ENCODE results near the gene ETV6.

Gene ETV6

DNA sequence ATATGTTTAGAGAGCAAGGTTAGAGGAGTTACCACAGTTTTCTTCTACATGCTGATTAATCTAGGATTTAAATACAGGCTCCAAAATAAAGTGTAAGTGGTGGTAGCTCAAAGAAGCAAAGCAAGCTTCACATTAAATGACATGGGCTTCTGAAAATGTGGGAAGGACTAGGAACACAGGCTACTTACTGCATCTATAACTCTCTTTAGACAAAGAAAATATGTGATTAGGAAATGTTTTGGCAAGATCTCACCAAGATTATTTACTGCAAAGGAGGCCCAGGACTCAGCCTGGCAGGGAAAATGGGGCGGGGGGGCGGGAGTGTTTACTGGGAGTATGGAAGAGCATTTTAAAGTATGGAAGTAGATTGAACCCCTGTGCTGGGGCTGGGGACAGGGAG, 39.4 kb downstream of the ETV6 start:
- Histone ChIP-seq H3K4me3 (ENCODE audit: low read length, poor library complexity, severe bottlenecking) (no peak overlapping the region), H3K79me2 (ENCODE audit: insufficient read depth, low read length) (peaks cover 98% of the 10 kb centered on the region), H3K9me2 (replicated peaks; ENCODE audit: low read depth, low read length) (no peaks in the 10 kb centered on the region), H2AFZ (ENCODE audit: low read length) (no peak overlapping the region), H3K4me2 (ENCODE audit: low read depth, low read length, poor library complexity, severe bottlenecking) (no peak overlapping the region), H3K27me3 (ENCODE audit: insufficient read depth, low read length, poor library complexity, severe bottlenecking) (no peaks in the 10 kb centered on the region), H3K9me3 (ENCODE audit: insufficient read depth, low read depth, low read length) (no peaks in the 10 kb centered on the region), H3K9ac (ENCODE audit: low read depth, low read length, poor library complexity, severe bottlenecking) (no peak overlapping the region), H3F3A (ENCODE audit: low read depth) (no peaks in the 10 kb centered on the region), H3K36me3 (ENCODE audit: insufficient read depth, low read length) (peaks cover 17% of the 10 kb centered on the region; the same call in 1 of the 2 replicates), H3K4me1 (ENCODE audit: insufficient read depth, low read length, poor library complexity, severe bottlenecking) (no peaks in the 10 kb centered on the region), H4K20me1 (ENCODE audit: insufficient read depth, low read length, poor library complexity, severe bottlenecking) (peaks cover 71% of the 10 kb centered on the region)
- no peak for TF ChIP-seq EZH2phosphoT487 (IDR thresholded peaks at IDR 0.05; ENCODE audit: borderline replicate concordance)
- TF ChIP-seq, protein P1, sequence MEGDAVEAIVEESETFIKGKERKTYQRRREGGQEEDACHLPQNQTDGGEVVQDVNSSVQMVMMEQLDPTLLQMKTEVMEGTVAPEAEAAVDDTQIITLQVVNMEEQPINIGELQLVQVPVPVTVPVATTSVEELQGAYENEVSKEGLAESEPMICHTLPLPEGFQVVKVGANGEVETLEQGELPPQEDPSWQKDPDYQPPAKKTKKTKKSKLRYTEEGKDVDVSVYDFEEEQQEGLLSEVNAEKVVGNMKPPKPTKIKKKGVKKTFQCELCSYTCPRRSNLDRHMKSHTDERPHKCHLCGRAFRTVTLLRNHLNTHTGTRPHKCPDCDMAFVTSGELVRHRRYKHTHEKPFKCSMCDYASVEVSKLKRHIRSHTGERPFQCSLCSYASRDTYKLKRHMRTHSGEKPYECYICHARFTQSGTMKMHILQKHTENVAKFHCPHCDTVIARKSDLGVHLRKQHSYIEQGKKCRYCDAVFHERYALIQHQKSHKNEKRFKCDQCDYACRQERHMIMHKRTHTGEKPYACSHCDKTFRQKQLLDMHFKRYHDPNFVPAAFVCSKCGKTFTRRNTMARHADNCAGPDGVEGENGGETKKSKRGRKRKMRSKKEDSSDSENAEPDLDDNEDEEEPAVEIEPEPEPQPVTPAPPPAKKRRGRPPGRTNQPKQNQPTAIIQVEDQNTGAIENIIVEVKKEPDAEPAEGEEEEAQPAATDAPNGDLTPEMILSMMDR (conservative IDR thresholded peaks at IDR 0.05; ENCODE audit: low read length): no peak

- TF ChIP-seq EZH2phosphoT487 (IDR thresholded peaks at IDR 0.05; ENCODE audit: borderline replicate concordance): no peak
- Histone ChIP-seq H3K4me2 (ENCODE audit: low read depth, low read length, poor library complexity, severe bottlenecking) (no peak overlapping the region), H3K4me3 (ENCODE audit: low read length, poor library complexity, severe bottlenecking) (no peak overlapping the region), H3K9me3 (ENCODE audit: insufficient read depth, low read depth, low read length) (no peaks in the 10 kb centered on the region), H3K4me1 (ENCODE audit: insufficient read depth, low read length, poor library complexity, severe bottlenecking) (no peaks in the 10 kb centered on the region), H4K20me1 (ENCODE audit: insufficient read depth, low read length, poor library complexity, severe bottlenecking) (peaks cover 69% of the 10 kb centered on the region), H3K36me3 (ENCODE audit: insufficient read depth, low read length) (peaks cover 14% of the 10 kb centered on the region; the same call in 1 of the 2 replicates), H2AFZ (ENCODE audit: low read length) (no peak overlapping the region), H3K79me2 (ENCODE audit: insufficient read depth, low read length) (peaks cover 98% of the 10 kb centered on the region), H3F3A (ENCODE audit: low read depth) (no peaks in the 10 kb centered on the region), H3K9me2 (replicated peaks; ENCODE audit: low read depth, low read length) (no peaks in the 10 kb centered on the region), H3K27me3 (ENCODE audit: insufficient read depth, low read length, poor library complexity, severe bottlenecking) (no peaks in the 10 kb centered on the region), H3K9ac (ENCODE audit: low read depth, low read length, poor library complexity, severe bottlenecking) (no peak overlapping the region)
These were observed 40.2 kb downstream of the ETV6 start for GRCh38 chr12:11689591-11690186.

DNA sequence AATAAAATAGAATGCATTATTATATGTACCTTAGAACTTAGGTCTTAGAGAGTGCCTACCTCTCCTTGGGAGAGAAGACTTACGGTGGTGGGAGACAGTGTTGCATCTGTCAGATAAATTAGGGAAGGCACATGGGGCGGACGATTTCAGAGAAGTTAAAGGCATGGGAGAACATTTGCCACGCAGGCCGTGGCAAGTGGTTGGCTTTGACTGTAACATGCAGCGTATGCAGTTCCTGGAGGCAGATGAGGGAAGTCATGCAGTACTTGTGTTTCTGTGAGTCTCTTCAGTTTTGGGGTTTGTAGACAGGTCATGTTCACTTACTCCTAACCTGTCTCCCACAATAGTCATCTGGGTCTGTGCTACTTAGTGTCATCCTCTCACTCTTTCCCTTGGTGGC, 43.6 kb downstream of the ETV6 start:
- peaks cover 58% of the 10 kb centered on the region for H4K20me1 ChIP-seq (ENCODE audit: insufficient read depth, low read length, poor library complexity, severe bottlenecking)
- no peak overlapping the region for H2AFZ ChIP-seq (ENCODE audit: low read length)
- peaks cover 96% of the 10 kb centered on the region for H3K79me2 ChIP-seq (ENCODE audit: insufficient read depth, low read length)

More for the DNA sequence above, 43.6 kb downstream of the ETV6 start:
- peaks cover 12% of the 10 kb centered on the region; the same call in 1 of the 2 replicates for H3K36me3 ChIP-seq (ENCODE audit: insufficient read depth, low read length)
- peaks cover 2% of the 10 kb centered on the region for H3K4me1 ChIP-seq (ENCODE audit: insufficient read depth, low read length, poor library complexity, severe bottlenecking)
- H3K27me3 ChIP-seq (ENCODE audit: insufficient read depth, low read length, poor library complexity, severe bottlenecking): no peaks in the 10 kb centered on the region
- no peak for TF ChIP-seq EZH2phosphoT487 (IDR thresholded peaks at IDR 0.05; ENCODE audit: borderline replicate concordance)
- TF ChIP-seq, protein P1 (conservative IDR thresholded peaks at IDR 0.05; ENCODE audit: low read length): no peak
- no peaks in the 10 kb centered on the region for H3F3A ChIP-seq (ENCODE audit: low read depth)
- H3K9me2 ChIP-seq (replicated peaks; ENCODE audit: low read depth, low read length): no peaks in the 10 kb centered on the region
- no peak overlapping the region for H3K4me2 ChIP-seq (ENCODE audit: low read depth, low read length, poor library complexity, severe bottlenecking)
- H3K9me3 ChIP-seq (ENCODE audit: insufficient read depth, low read depth, low read length): no peaks in the 10 kb centered on the region
- no peak overlapping the region for H3K4me3 ChIP-seq (ENCODE audit: low read length, poor library complexity, severe bottlenecking)
- H3K9ac ChIP-seq (ENCODE audit: low read depth, low read length, poor library complexity, severe bottlenecking): no peak overlapping the region
